Measurements from ENCODE around the gene IFT88. TPM values are rescaled to one million over a fixed set of nuclear protein-coding genes. Genes with fewer than 3 reads are reported as not detected.

The IFT88 gene
- polyA plus RNA-seq, 1 experiment = 3.8 TPM

DNA sequence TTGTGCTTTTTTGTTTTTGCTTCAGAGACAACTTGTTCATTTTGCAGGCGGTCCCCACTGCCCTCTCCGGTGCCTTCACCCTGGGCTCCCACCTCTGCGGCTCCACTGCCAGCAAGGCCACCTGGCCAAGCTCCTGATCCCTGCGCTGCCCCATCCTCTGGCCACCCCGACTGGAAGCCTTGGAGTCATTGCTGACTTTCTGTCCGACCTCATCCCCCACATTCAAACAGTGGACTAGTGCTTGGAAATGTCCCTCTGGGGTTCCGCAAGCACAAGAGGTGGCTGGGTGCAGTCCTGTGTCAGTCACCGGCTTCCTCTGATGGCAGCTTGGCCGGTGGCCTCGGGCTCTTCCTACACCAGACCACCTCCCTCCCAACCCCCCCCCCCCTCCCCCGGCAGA, 153.5 kb downstream of the IFT88 start:
- Histone ChIP-seq H3K27me3 (ENCODE audit: control insufficient read depth, insufficient read depth, low read length) (peaks cover 3% of the 10 kb centered on the region; the same call in 1 of the 2 replicates), H3K4me3 (ENCODE audit: low read depth, low read length) (no peak overlapping the region), H3K36me3 (ENCODE audit: control insufficient read depth, insufficient read depth, low read length) (no peaks in the 10 kb centered on the region)
- ChIA-PET CTCF (interaction anchor here (1.2 kb wide), 1 partner anchor 108 kb away, joined by 4 read pairs; no protein-coding TSS in a partner anchor), POLR2A (no interaction called here)
- DNase-seq (ENCODE audit: low read depth) = no peak
- no peak for TF ChIP-seq CTCF (IDR thresholded peaks at IDR 0.05; ENCODE audit: insufficient read depth, low read depth, low read length)

GRCh38 chr13:20721058-20721453, 154.1 kb downstream of the IFT88 start:
- ChIA-PET CTCF (interaction anchor here (1.2 to 1.3 kb wide), 3 partner anchors 9 to 108 kb away, joined by 3 to 4 read pairs (median 4); no protein-coding TSS in a partner anchor), POLR2A (no interaction called here)
- Histone ChIP-seq H3K4me3 (ENCODE audit: low read depth, low read length) (no peak overlapping the region; the same call in 1 of the 2 replicates), H3K36me3 (ENCODE audit: control insufficient read depth, insufficient read depth, low read length) (no peaks in the 10 kb centered on the region), H3K27me3 (ENCODE audit: control insufficient read depth, insufficient read depth, low read length) (peaks cover 3% of the 10 kb centered on the region; the same call in 1 of the 2 replicates)
- no peak for DNase-seq (ENCODE audit: low read depth)
- TF ChIP-seq CTCF (IDR thresholded peaks at IDR 0.05; ENCODE audit: insufficient read depth, low read depth, low read length) = no peak

GRCh38 chr13:20721454-20722357, 154.7 kb downstream of the IFT88 start:
- no peak for DNase-seq (ENCODE audit: low read depth)
- no peaks in the 10 kb centered on the region for H3K36me3 ChIP-seq (ENCODE audit: control insufficient read depth, insufficient read depth, low read length)
- CTCF ChIA-PET = interaction anchor here (0.8 to 3.4 kb wide), 6 partner anchors 8 to 203 kb away, joined by 3 to 23 read pairs (median 3); no protein-coding TSS in a partner anchor
- H3K4me3 ChIP-seq (ENCODE audit: low read depth, low read length) = peak overlapping the region; percentile 31
- peaks cover 1% of the 10 kb centered on the region; the same call in 1 of the 2 replicates for H3K27me3 ChIP-seq (ENCODE audit: control insufficient read depth, insufficient read depth, low read length)
- TF ChIP-seq CTCF (IDR thresholded peaks at IDR 0.05; ENCODE audit: insufficient read depth, low read depth, low read length) = peak; percentile 15; the same call in 1 of the 2 replicates
- POLR2A ChIA-PET = no interaction called here

DNA sequence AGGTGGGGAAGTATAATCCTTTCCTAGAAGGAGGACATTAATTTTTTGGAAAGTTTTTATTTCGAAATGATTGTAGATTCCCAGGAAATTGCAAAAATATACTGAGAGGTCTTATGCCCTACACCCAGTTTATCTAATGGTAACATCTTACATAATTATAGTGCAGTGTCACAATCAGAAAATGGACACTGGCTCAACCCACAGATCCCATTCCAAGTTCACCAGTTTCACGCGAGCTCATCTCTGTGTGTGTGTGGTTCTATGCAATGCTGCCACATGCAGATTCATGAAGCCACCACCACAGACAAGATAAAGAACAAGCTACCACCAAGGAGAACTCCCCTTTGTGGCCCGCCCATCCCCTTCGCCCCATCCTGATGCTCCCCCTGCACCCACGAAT, 160.9 kb downstream of the IFT88 start:
- no peak for TF ChIP-seq CTCF (IDR thresholded peaks at IDR 0.05; ENCODE audit: insufficient read depth, low read depth, low read length)
- H3K36me3 ChIP-seq (ENCODE audit: control insufficient read depth, insufficient read depth, low read length) = no peaks in the 10 kb centered on the region
- CTCF ChIA-PET = no interaction called here
- POLR2A ChIA-PET = no interaction called here
- DNase-seq (ENCODE audit: low read depth) = no peak
- no peak overlapping the region for H3K4me3 ChIP-seq (ENCODE audit: low read depth, low read length)
- H3K27me3 ChIP-seq (ENCODE audit: control insufficient read depth, insufficient read depth, low read length) = no peaks in the 10 kb centered on the region

- no peak for DNase-seq (ENCODE audit: low read depth)
- no peak for TF ChIP-seq CTCF (IDR thresholded peaks at IDR 0.05; ENCODE audit: insufficient read depth, low read depth, low read length)
- POLR2A ChIA-PET = no interaction called here
- no peak overlapping the region for H3K4me3 ChIP-seq (ENCODE audit: low read depth, low read length)
- CTCF ChIA-PET = no interaction called here
- no peaks in the 10 kb centered on the region for H3K27me3 ChIP-seq (ENCODE audit: control insufficient read depth, insufficient read depth, low read length)
- no peaks in the 10 kb centered on the region for H3K36me3 ChIP-seq (ENCODE audit: control insufficient read depth, insufficient read depth, low read length)
Observed at GRCh38 chr13:20728579-20729311, 161.8 kb downstream of the IFT88 start.
